ENCODE data around the gene SAMD15. TPM values are rescaled to one million over a fixed set of nuclear protein-coding genes. Genes with fewer than 3 reads are reported as not detected.

Gene SAMD15
- total and polyA plus RNA-seq, 7 donors = 0.16 to 0.55 (median 0.31) TPM; not detected in 1

GRCh38 chr14:77378701-77379100, 1.5 kb downstream of the SAMD15 start:
- 91 to 92% methylated on average over 6 of the region's 6 CpGs for WGBS, 2 donors

GRCh38 chr14:77390188-77390587, 13.0 kb downstream of the SAMD15 start:
- Histone ChIP-seq H3K4me1 (no peaks in the 10 kb centered on the region), H3K27me3 (no peaks in the 10 kb centered on the region), H3K27ac (no peak overlapping the region), H3K4me3 (no peak overlapping the region), H3K9me3 (no peaks in the 10 kb centered on the region), H3K36me3 (no peaks in the 10 kb centered on the region)
- DNase-seq = no peak
- 26 to 75% methylated on average over 4 of the region's 4 CpGs for WGBS, 2 donors
- intact Hi-C loops (cut with DNase I) = no loop called here
- TF ChIP-seq EP300 (IDR thresholded peaks at IDR 0.05) (no peak), POLR2A (IDR thresholded peaks at IDR 0.05) (no peak), CTCF (IDR thresholded peaks at IDR 0.05) (no peak), POLR2AphosphoS5 (IDR thresholded peaks at IDR 0.05) (no peak)

More at GRCh38 chr14:77378701-77379100, 1.5 kb downstream of the SAMD15 start:
- Histone ChIP-seq H3K4me3 (no peak overlapping the region), H3K9me3 (no peaks in the 10 kb centered on the region), H3K4me1 (peaks cover 0 to 25% (median 17%) of the 10 kb centered on the region in 4 donors), H3K36me3 (no peaks in the 10 kb centered on the region), H3K27me3 (no peaks in the 10 kb centered on the region), H3K27ac (no peak overlapping the region)
- no peak for DNase-seq
- intact Hi-C loops (cut with DNase I) = no loop called here
- TF ChIP-seq CTCF (IDR thresholded peaks at IDR 0.05) (no peak), EP300 (IDR thresholded peaks at IDR 0.05) (no peak), POLR2A (IDR thresholded peaks at IDR 0.05) (no peak), POLR2AphosphoS5 (IDR thresholded peaks at IDR 0.05) (no peak)

GRCh38 chr14:77400216-77400615, 23.0 kb downstream of the SAMD15 start:
- Histone ChIP-seq H3K4me1 (no peaks in the 10 kb centered on the region), H3K36me3 (no peaks in the 10 kb centered on the region), H3K4me3 (no peak overlapping the region), H3K27me3 (no peaks in the 10 kb centered on the region), H3K27ac (no peak overlapping the region), H3K9me3 (no peaks in the 10 kb centered on the region)
- intact Hi-C loops (cut with DNase I) = no loop called here
- WGBS, 2 donors = 82 to 91% methylated on average over 6 of the region's 6 CpGs
- DNase-seq = no peak
- TF ChIP-seq CTCF (IDR thresholded peaks at IDR 0.05) (no peak), EP300 (IDR thresholded peaks at IDR 0.05) (no peak), POLR2AphosphoS5 (IDR thresholded peaks at IDR 0.05) (no peak), POLR2A (IDR thresholded peaks at IDR 0.05) (no peak)

- Histone ChIP-seq H3K27me3 (no peaks in the 10 kb centered on the region), H3K27ac (no peak overlapping the region), H3K36me3 (no peaks in the 10 kb centered on the region), H3K4me3 (no peak overlapping the region), H3K4me1 (no peaks in the 10 kb centered on the region), H3K9me3 (no peaks in the 10 kb centered on the region)
- TF ChIP-seq POLR2AphosphoS5 (IDR thresholded peaks at IDR 0.05) (no peak), POLR2A (IDR thresholded peaks at IDR 0.05) (no peak), EP300 (IDR thresholded peaks at IDR 0.05) (no peak), CTCF (IDR thresholded peaks at IDR 0.05) (no peak)
- 90 to 94% methylated on average over 3 of the region's 3 CpGs for WGBS, 2 donors
- DNase-seq = no peak
- intact Hi-C loops (cut with DNase I) = no loop called here
Measured at GRCh38 chr14:77403768-77404167, 26.6 kb downstream of the SAMD15 start.

GRCh38 chr14:77406086-77406485, 28.9 kb downstream of the SAMD15 start:
- no peaks in the 10 kb centered on the region for H3K9me3 ChIP-seq
- no peak overlapping the region for H3K27ac ChIP-seq
- no peak for DNase-seq
- no peaks in the 10 kb centered on the region for H3K4me1 ChIP-seq
- WGBS, 2 donors = 65 to 79% methylated on average over 3 of the region's 3 CpGs
- no peaks in the 10 kb centered on the region for H3K36me3 ChIP-seq
- intact Hi-C loops (cut with DNase I) = no loop called here
- no peak for TF ChIP-seq CTCF (IDR thresholded peaks at IDR 0.05)
- H3K4me3 ChIP-seq = no peak overlapping the region
- no peaks in the 10 kb centered on the region for H3K27me3 ChIP-seq

Data from sigmoid colon (tissue), 7 donors.